HepG2 (cell line): ENCODE measurements around the gene UBE2QL1. TPM values are rescaled to one million over a fixed set of nuclear protein-coding genes. Genes with fewer than 3 reads are reported as not detected.

ENCODE experiments used
- ATAC-seq: fragments of 200-7000 bp; cut with Tn5 transposase; 3 replicates; pipeline ENCODE4 v1.9.1; 2020; ENCODE audit warnings: mild to moderate bottlenecking, moderate library complexity
- BruUV-seq: library from RNA; stranded (reverse); fragments of 400-500 nt; replicated peaks from 2 replicates; lab custom pipeline; 2021; lab: Mats Ljungman, UMichigan
- CTCF ChIA-PET: fragments of 300-600 bp; formaldehyde crosslinking; extraction: SDS; loops from one replicate; lab custom pipeline; 2021; ENCODE audit warnings: low total read pairs, inconsistent platforms, low intra/inter-chr PET ratio; lab: Yijun Ruan, JAX
- POLR2A ChIA-PET: fragments of 350-600 bp; sonication (Branson Sonifier 250); formaldehyde crosslinking; loops from one replicate; lab custom pipeline; 2020; ENCODE audit warnings: antibody characterized with exemption, inconsistent platforms; lab: Yijun Ruan, JAX
- DNase-seq: peaks from one replicate; pipeline ENCODE4 v3.0.0-alpha.2; 2015; ENCODE audit warnings: low spot score
- FAIRE-seq: peaks from 3 replicates; lab custom pipeline; 2011; peaks lifted over from hg19 to GRCh38; lab: Jason Lieb, UNC
- H2AFZ ChIP-seq: one replicate; pipeline ENCODE4 v1.6.1; 2011; ENCODE audit warnings: low read length, inconsistent platforms
- H3K27ac ChIP-seq: fragments of 300-600 bp; 3 replicates; pipeline ENCODE4 v1.8.0; 2011; ENCODE audit warnings: mixed run types, mild to moderate bottlenecking, mixed read lengths, low read length, inconsistent platforms; ENCODE audit not compliant: insufficient read depth; ENCODE audit errors: extremely low read length
- H3K27me3 ChIP-seq, 2 experiments: fragments of 200-600 bp in 1 of 2; 2 replicates in 1 of 2; 3 replicates in 1 of 2; pipeline versions ENCODE4 v1.6.0 to v1.8.0; 2011; ENCODE audit warnings: low read length in 2 of 2, mild to moderate bottlenecking in 2 of 2, moderate library complexity in 2 of 2, inconsistent platforms in 1 of 2; ENCODE audit not compliant: insufficient read depth in 2 of 2, control insufficient read depth in 1 of 2
- H3K36me3 ChIP-seq, 2 experiments: fragments of 200-600 bp in 1 of 2; replicated peaks in 1 of 2; 2 replicates in 1 of 2; 3 replicates in 1 of 2; pipeline versions ENCODE4 v1.5.1 to v1.8.0; 2011; ENCODE audit warnings: low read length in 2 of 2, inconsistent platforms in 1 of 2; ENCODE audit not compliant: insufficient read depth in 2 of 2, control insufficient read depth in 1 of 2
- H3K4me1 ChIP-seq: 2 replicates; pipeline ENCODE4 v1.5.1; 2012; ENCODE audit warnings: low read length, inconsistent platforms; ENCODE audit not compliant: insufficient read depth
- H3K4me2 ChIP-seq: 2 replicates; pipeline ENCODE4 v1.6.0; 2011; ENCODE audit warnings: low read depth, low read length, inconsistent platforms
- H3K4me3 ChIP-seq, 3 experiments: fragments of 200-600 bp in 1 of 3; sonication (generic), shearing (Covaris generic) in 1 of 3; replicated peaks in 1 of 3; 2 replicates each; pipeline ENCODE4 v1.5.1; 2011 to 2016; ENCODE audit warnings: low read length in 3 of 3, inconsistent platforms in 2 of 3, low read depth in 2 of 3, mild to moderate bottlenecking in 2 of 3, control low read depth in 1 of 3, mixed read lengths in 1 of 3; ENCODE audit not compliant: insufficient read depth in 1 of 3
- H3K79me2 ChIP-seq: one replicate; pipeline ENCODE4 v1.6.1; 2011; ENCODE audit warnings: low read length, inconsistent platforms; ENCODE audit not compliant: insufficient read depth
- H3K9ac ChIP-seq: 2 replicates; pipeline ENCODE4 v1.6.0; 2011; ENCODE audit warnings: mild to moderate bottlenecking, low read depth, low read length, inconsistent platforms; ENCODE audit not compliant: insufficient read depth
- H3K9me3 ChIP-seq: 2 replicates; pipeline ENCODE4 v1.5.1; 2012; ENCODE audit warnings: mild to moderate bottlenecking, low read length
- H4K20me1 ChIP-seq: 2 replicates; pipeline ENCODE4 v1.6.0; 2011; ENCODE audit warnings: inconsistent platforms, mild to moderate bottlenecking, low read length, moderate library complexity; ENCODE audit not compliant: insufficient read depth
- ATRX ChIP-seq: sonication (generic); formaldehyde crosslinking; IDR thresholded peaks from 2 replicates; pipeline ENCODE4 v1.4.0; 2020; ENCODE audit warnings: missing genetic modification reagents, borderline replicate concordance
- CCDC6 ChIP-seq: sonication (generic); formaldehyde crosslinking; IDR thresholded peaks from 2 replicates; pipeline ENCODE4 v1.8.1; 2022; ENCODE audit warnings: mild to moderate bottlenecking, missing genetic modification reagents, moderate library complexity
- DMAP1 ChIP-seq: IDR thresholded peaks from 2 replicates; pipeline ENCODE4 v1.6.1; 2016
- DNMT1 ChIP-seq: sonication (generic); formaldehyde crosslinking; IDR thresholded peaks from 2 replicates; pipeline ENCODE4 v1.5.1; 2020; ENCODE audit warnings: mild to moderate bottlenecking, missing genetic modification reagents
- FOXO1 ChIP-seq: sonication (generic); formaldehyde crosslinking; IDR thresholded peaks from 2 replicates; pipeline ENCODE4 v1.4.0; 2020; ENCODE audit warnings: missing genetic modification reagents
- HOXA9 ChIP-seq: sonication (generic); formaldehyde crosslinking; IDR thresholded peaks from 2 replicates; pipeline ENCODE4 v1.8.1; 2022; ENCODE audit warnings: missing genetic modification reagents, mild to moderate bottlenecking, moderate library complexity, borderline replicate concordance
- MIXL1 ChIP-seq: IDR thresholded peaks from 2 replicates; pipeline ENCODE4 v1.6.1; 2016
- NR1H2 ChIP-seq: sonication (generic); formaldehyde crosslinking; IDR thresholded peaks from 2 replicates; pipeline ENCODE4 v1.8.1; 2022; ENCODE audit warnings: low read depth, missing genetic modification reagents, borderline replicate concordance
- RARA ChIP-seq: IDR thresholded peaks from 2 replicates; pipeline ENCODE4 v1.6.1; 2016; ENCODE audit warnings: missing genetic modification reagents, missing compliant biosample characterization
- RFX5 ChIP-seq: IDR thresholded peaks from 2 replicates; pipeline ENCODE4 v1.6.1; 2011; ENCODE audit warnings: low read depth, low read length, improper control_type of control experiment
- SMAD9 ChIP-seq: sonication (generic); formaldehyde crosslinking; IDR thresholded peaks from 2 replicates; pipeline ENCODE4 v1.5.1; 2020; ENCODE audit warnings: mild to moderate bottlenecking, missing genetic modification reagents
- TBP ChIP-seq: sonication (generic); formaldehyde crosslinking; IDR thresholded peaks from 2 replicates; pipeline ENCODE4 v1.5.0; 2020; ENCODE audit warnings: missing genetic modification reagents
- ZFP36 ChIP-seq: fragments of 150-350 bp; IDR thresholded peaks from 2 replicates; pipeline ENCODE4 v1.6.1; 2018; ENCODE audit warnings: borderline replicate concordance, low read length, low read depth; ENCODE audit not compliant: partially characterized antibody
- ZNF124 ChIP-seq: sonication (generic); formaldehyde crosslinking; IDR thresholded peaks from 2 replicates; pipeline ENCODE4 v1.4.0; 2020; ENCODE audit warnings: missing genetic modification reagents
- WGBS: methylation state at CpG from one replicate; pipeline ENCODE4 v1.1.6; 2017; ENCODE audit warnings: low lambda C conversion rate; 5-methylcytosine and 5-hydroxymethylcytosine counted together
- in situ Hi-C: cut with HindIII; loops from 2 replicates; pipeline ENCODE4 v1.10.0; 2017; ENCODE audit warnings: low pct_unique_long_range_greater_than_20kb; ENCODE audit not compliant: extremely low pct_ligation_motif_present
- intact Hi-C: fragments of 100-400 bp; cut with micrococcal nuclease; formaldehyde crosslinking; loops from one replicate; pipeline ENCODE4 v1.10.0; 2022; ENCODE audit not compliant: unreplicated experiment
- polyA plus RNA-seq, 8 experiments: library from polyadenylated mRNA; depleted of rRNA in 3 of 8; stranded (reverse) in 7 of 8; unstranded in 1 of 8; fragments of >200 nt; fragmentation: Illumina TruSeq in 4 of 8; extraction: Trizol in 4 of 8; gene quantifications; 2 replicates each; pipeline versions ENCODE4 v1.2.1 to v1.2.3, GENCODE V29; 2011 to 2016; ENCODE audit warnings: low read depth in 4 of 8, missing spikeins in 1 of 8, mixed read lengths in 1 of 8; ENCODE audit not compliant: insufficient read depth in 1 of 8
- total RNA-seq, 5 experiments: library from RNA; depleted of rRNA; stranded (reverse); fragments of >200 nt; fragmentation: Illumina TruSeq; extraction: Trizol; gene quantifications; 2 replicates each; pipeline ENCODE4 v1.2.3, GENCODE V29; 2016; ENCODE audit warnings: low read depth in 1 of 5
- TF ChIP-seq, protein P1 (sequence below): sonication (generic); formaldehyde crosslinking; IDR thresholded peaks from 2 replicates; pipeline ENCODE4 v1.8.1; 2023; ENCODE audit warnings: mild to moderate bottlenecking, missing genetic modification reagents, borderline replicate concordance
- TF ChIP-seq, protein P2 (sequence below): sonication (generic); formaldehyde crosslinking; IDR thresholded peaks from 2 replicates; pipeline ENCODE4 v1.9.0; 2022; ENCODE audit warnings: low read depth, missing genetic modification reagents
- TF ChIP-seq, protein P3 (sequence below): sonication (generic); formaldehyde crosslinking; IDR thresholded peaks from 2 replicates; pipeline ENCODE4 v1.8.1; 2023; ENCODE audit warnings: missing genetic modification reagents, inconsistent platforms, borderline replicate concordance

UBE2QL1 gene
- total and polyA plus RNA-seq, 2 of the 13 experiments (the other 11 are each of a cell fraction or from before 2014, with no cell fraction given), result not detected

DNA sequence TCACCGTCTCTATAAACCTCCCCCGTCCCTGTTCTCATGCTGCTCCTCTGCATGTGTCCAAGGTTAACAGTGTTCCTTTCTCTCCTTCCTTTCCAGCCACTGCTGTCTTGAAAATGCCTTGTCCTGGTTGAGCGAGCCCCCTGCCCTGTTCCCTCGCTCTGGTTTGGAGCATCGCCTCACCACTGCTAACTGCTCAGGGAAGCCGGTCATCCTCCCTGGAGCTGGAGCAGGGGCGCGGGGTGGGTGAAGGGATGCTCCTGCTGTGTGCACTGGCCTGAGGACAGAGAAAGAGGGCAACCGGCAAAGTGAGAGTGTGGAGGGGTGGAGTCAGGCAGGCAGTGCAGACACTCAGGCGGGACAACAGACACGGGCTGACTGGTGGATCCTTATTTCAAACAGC lies 19.4 kb downstream of the UBE2QL1 start:
- H3K36me3 ChIP-seq, result no peaks in the 10 kb centered on the region
- no peak overlapping the region for H3K27ac ChIP-seq
- FAIRE-seq (no peak), DNase-seq (no peak)
- CTCF ChIA-PET, result no interaction called here
- POLR2A ChIA-PET, result no interaction called here
- H3K4me2 ChIP-seq, result no peak overlapping the region
- H3K79me2 ChIP-seq, result no peaks in the 10 kb centered on the region
- no peaks in the 10 kb centered on the region for H3K4me1 ChIP-seq
- 56% methylated on average over 11 of the region's 11 CpGs for WGBS
- no TSS peak for BruUV-seq
- H3K9me3 ChIP-seq, result no peaks in the 10 kb centered on the region
- no peak overlapping the region for H3K9ac ChIP-seq
- H2AFZ ChIP-seq, result no peak overlapping the region
- TF ChIP-seq ZFP36 (no peak), MIXL1 (no peak), RARA (no peak), SMAD9 (CRISPR knock-in tag) (no peak), HOXA9 (CRISPR knock-in tag) (no peak), ZNF124 (CRISPR knock-in tag) (no peak), ATRX (CRISPR knock-in tag) (no peak), TBP (CRISPR knock-in tag) (no peak)
- TF ChIP-seq, all 625 proteins: peak for 0
- H4K20me1 ChIP-seq, result no peaks in the 10 kb centered on the region
- ATAC-seq, result no peak
- intact Hi-C loops, result no loop called here
- H3K27me3 ChIP-seq, result peaks cover 0 to 10% of the 10 kb centered on the region in 2 experiments; a peak in 1 of 5 replicates
- in situ Hi-C loops, result no loop called here
- no peak overlapping the region for H3K4me3 ChIP-seq

DNA sequence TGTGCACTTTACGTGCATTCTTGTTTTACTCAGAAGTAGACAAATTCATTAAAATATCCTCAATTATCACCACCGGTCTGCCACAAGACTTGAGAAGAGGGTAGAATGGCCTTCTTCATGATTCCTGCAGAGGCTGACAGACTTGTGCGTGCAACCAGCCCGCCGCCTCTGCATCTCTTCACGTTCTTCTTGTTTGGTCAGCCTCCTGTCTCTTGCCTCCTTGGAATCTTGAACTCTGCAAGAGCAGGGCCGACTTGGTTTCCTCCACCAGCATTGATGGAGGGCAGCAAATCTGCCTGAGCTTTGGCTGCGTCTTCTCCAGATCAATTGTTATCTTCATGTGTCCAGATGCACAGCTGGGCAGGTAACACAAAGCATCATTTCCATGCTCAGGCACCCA lies 20.2 kb downstream of the UBE2QL1 start:
- no peaks in the 10 kb centered on the region for H3K9me3 ChIP-seq
- 50% methylated on average over 8 of the region's 8 CpGs for WGBS
- no peaks in the 10 kb centered on the region for H4K20me1 ChIP-seq
- no TSS peak for BruUV-seq
- in situ Hi-C loops, result no loop called here
- no peaks in the 10 kb centered on the region for H3K36me3 ChIP-seq
- H3K27ac ChIP-seq, result no peak overlapping the region
- H3K79me2 ChIP-seq, result no peaks in the 10 kb centered on the region
- no peak overlapping the region for H3K4me3 ChIP-seq
- POLR2A ChIA-PET, result no interaction called here
- TF ChIP-seq, protein P1, sequence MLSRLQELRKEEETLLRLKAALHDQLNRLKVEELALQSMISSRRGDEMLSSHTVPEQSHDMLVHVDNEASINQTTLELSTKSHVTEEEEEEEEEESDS (CRISPR knock-in tag), result no peak
- TF ChIP-seq DNMT1 (CRISPR knock-in tag) (no peak), RFX5 (no peak), DMAP1 (CRISPR knock-in tag) (no peak), NR1H2 (CRISPR knock-in tag) (no peak), FOXO1 (CRISPR knock-in tag) (no peak), CCDC6 (CRISPR knock-in tag) (no peak)
- TF ChIP-seq, protein P2, sequence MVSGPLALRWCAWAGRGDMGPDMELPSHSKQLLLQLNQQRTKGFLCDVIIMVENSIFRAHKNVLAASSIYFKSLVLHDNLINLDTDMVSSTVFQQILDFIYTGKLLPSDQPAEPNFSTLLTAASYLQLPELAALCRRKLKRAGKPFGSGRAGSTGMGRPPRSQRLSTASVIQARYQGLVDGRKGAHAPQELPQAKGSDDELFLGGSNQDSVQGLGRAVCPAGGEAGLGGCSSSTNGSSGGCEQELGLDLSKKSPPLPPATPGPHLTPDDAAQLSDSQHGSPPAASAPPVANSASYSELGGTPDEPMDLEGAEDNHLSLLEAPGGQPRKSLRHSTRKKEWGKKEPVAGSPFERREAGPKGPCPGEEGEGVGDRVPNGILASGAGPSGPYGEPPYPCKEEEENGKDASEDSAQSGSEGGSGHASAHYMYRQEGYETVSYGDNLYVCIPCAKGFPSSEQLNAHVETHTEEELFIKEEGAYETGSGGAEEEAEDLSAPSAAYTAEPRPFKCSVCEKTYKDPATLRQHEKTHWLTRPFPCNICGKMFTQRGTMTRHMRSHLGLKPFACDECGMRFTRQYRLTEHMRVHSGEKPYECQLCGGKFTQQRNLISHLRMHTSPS, result no peak
- TF ChIP-seq, protein P3, sequence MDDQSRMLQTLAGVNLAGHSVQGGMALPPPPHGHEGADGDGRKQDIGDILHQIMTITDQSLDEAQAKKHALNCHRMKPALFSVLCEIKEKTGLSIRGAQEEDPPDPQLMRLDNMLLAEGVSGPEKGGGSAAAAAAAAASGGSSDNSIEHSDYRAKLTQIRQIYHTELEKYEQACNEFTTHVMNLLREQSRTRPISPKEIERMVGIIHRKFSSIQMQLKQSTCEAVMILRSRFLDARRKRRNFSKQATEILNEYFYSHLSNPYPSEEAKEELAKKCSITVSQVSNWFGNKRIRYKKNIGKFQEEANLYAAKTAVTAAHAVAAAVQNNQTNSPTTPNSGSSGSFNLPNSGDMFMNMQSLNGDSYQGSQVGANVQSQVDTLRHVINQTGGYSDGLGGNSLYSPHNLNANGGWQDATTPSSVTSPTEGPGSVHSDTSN, result no peak
- TF ChIP-seq, all 625 proteins: peak for 0
- FAIRE-seq, result no peak
- DNase-seq, result no peak
- no peaks in the 10 kb centered on the region for H3K4me1 ChIP-seq
- CTCF ChIA-PET, result no interaction called here
- H3K27me3 ChIP-seq, result peaks cover 0 to 13% of the 10 kb centered on the region in 2 experiments; a peak in 1 of 5 replicates
- intact Hi-C loops, result no loop called here
- no peak for ATAC-seq
- H3K9ac ChIP-seq, result no peak overlapping the region
- H3K4me2 ChIP-seq, result no peak overlapping the region
- no peak overlapping the region for H2AFZ ChIP-seq
